Measurements from ENCODE around the gene PIM1. TPM values are rescaled to one million over a fixed set of nuclear protein-coding genes. Genes with fewer than 3 reads are reported as not detected.

PIM1 gene
- total RNA-seq, 1 experiment from 2014 or later, result 42.1 TPM

- Histone ChIP-seq H3K27ac (ENCODE audit: low read length) (peak overlapping the region; percentile 71), H3K4me3 (ENCODE audit: low read depth in 2 of 2, low read length in 2 of 2) (no peak overlapping the region), H3K27me3 (ENCODE audit: control insufficient read depth, insufficient read depth, low read length) (no peaks in the 10 kb centered on the region), H3K9me3 (ENCODE audit: control insufficient read depth, insufficient read depth, low read depth, low read length) (no peaks in the 10 kb centered on the region), H3K36me3 (ENCODE audit: control insufficient read depth, insufficient read depth, low read length) (no peaks in the 10 kb centered on the region), H3K4me1 (ENCODE audit: control insufficient read depth, insufficient read depth, low read length) (peaks cover 31% of the 10 kb centered on the region)
- intact Hi-C loops (cut with micrococcal nuclease; ENCODE audit: unreplicated experiment), result no loop called here
- POLR2A ChIA-PET, result interaction anchor here (1.0 kb wide), 1 partner anchor 28 kb away, joined by 3 read pairs; the partner anchor contains the start of gene PIM1
- no TSS peak for BruUV-seq (replicated peaks)
- CTCF ChIA-PET, result interaction anchor here (0.7 to 0.9 kb wide), 3 partner anchors 12 to 123 kb away, joined by 3 to 5 read pairs (median 3); no protein-coding TSS in a partner anchor
- no peak for ATAC-seq
- in situ Hi-C loops (cut with HindIII; ENCODE audit: low pct_unique_long_range_greater_than_20kb, low sequenced_read_pairs), result no loop called here
- DNase-seq (ENCODE audit: low read depth, low spot score), result no peak
- TF ChIP-seq REST (IDR thresholded peaks at IDR 0.05; ENCODE audit: insufficient read depth in 1 of 2, low read depth in 2 of 2, low read length in 1 of 2) (no peak), SIN3A (IDR thresholded peaks at IDR 0.05; ENCODE audit: borderline replicate concordance, insufficient read depth, low read depth, low read length) (no peak), CTCF (IDR thresholded peaks at IDR 0.05) (no peak), POLR2AphosphoS5 (IDR thresholded peaks at IDR 0.05; ENCODE audit: low read depth, low read length) (no peak), TCF7L2 (IDR thresholded peaks at IDR 0.05; ENCODE audit: low read depth, low read length) (no peak)
These were observed 28.5 kb upstream of the PIM1 start for GRCh38 chr6:37141281-37142049.

GRCh38 chr6:37142050-37142614 is 27.8 kb upstream of the PIM1 start:
- TF ChIP-seq TCF7L2 (IDR thresholded peaks at IDR 0.05; ENCODE audit: low read depth, low read length) (no peak), CTCF (IDR thresholded peaks at IDR 0.05) (no peak), POLR2AphosphoS5 (IDR thresholded peaks at IDR 0.05; ENCODE audit: low read depth, low read length) (no peak), SIN3A (IDR thresholded peaks at IDR 0.05; ENCODE audit: borderline replicate concordance, insufficient read depth, low read depth, low read length) (no peak), REST (IDR thresholded peaks at IDR 0.05; ENCODE audit: insufficient read depth in 1 of 2, low read depth in 2 of 2, low read length in 1 of 2) (no peak)
- in situ Hi-C loops (cut with HindIII; ENCODE audit: low pct_unique_long_range_greater_than_20kb, low sequenced_read_pairs) (no loop called here), intact Hi-C loops (cut with micrococcal nuclease; ENCODE audit: unreplicated experiment) (no loop called here)
- ChIA-PET CTCF (interaction anchor here (0.7 to 0.9 kb wide), 3 partner anchors 13 to 124 kb away, joined by 3 to 5 read pairs (median 3); no protein-coding TSS in a partner anchor), POLR2A (no interaction called here)
- DNase-seq (ENCODE audit: low read depth, low spot score) (no peak), ATAC-seq (no peak)
- Histone ChIP-seq H3K4me1 (ENCODE audit: control insufficient read depth, insufficient read depth, low read length) (peaks cover 24% of the 10 kb centered on the region), H3K4me3 (ENCODE audit: low read depth in 2 of 2, low read length in 2 of 2) (no peak overlapping the region), H3K9me3 (ENCODE audit: control insufficient read depth, insufficient read depth, low read depth, low read length) (no peaks in the 10 kb centered on the region), H3K27me3 (ENCODE audit: control insufficient read depth, insufficient read depth, low read length) (no peaks in the 10 kb centered on the region), H3K27ac (ENCODE audit: low read length) (peak overlapping the region; percentile 71), H3K36me3 (ENCODE audit: control insufficient read depth, insufficient read depth, low read length) (no peaks in the 10 kb centered on the region)
- no TSS peak for BruUV-seq (replicated peaks)
